Measurements from ENCODE around the gene TOGARAM1. TPM values are rescaled to one million over a fixed set of nuclear protein-coding genes. Genes with fewer than 3 reads are reported as not detected.

The TOGARAM1 gene
- total RNA-seq, 4 donors from 2014 or later = 12.0 to 21.2 (median 20.0) TPM

Small RNA genes lying within 50 kb of the gene (small RNA-seq; reads per million reads assigned to genes)
- 0 reads per million in 4 donors for gene RF00151
- gene SNORD127 = 6,347 to 20,149 (median 16,703) reads per million in 4 donors

Other genes starting within 250 kb of the TOGARAM1 start
- 10 to 100 TPM in 3 of 4 donors, 1 to 10 TPM in 1; 10.0 to 12.6 (median 11.0) TPM for gene KLHL28, start 243 bp upstream of the TOGARAM1 start, total RNA-seq
- 10 to 100 TPM; 11.3 to 35.1 (median 18.9) TPM for gene PRPF39, start 121.9 kb downstream of the TOGARAM1 start, total RNA-seq
- 10 to 100 TPM; 27.6 to 56.8 (median 35.5) TPM for gene FKBP3, start 172.3 kb downstream of the TOGARAM1 start, total RNA-seq
- gene FANCM, start 173.7 kb downstream of the TOGARAM1 start, total RNA-seq = 1 to 10 TPM; 1.8 to 7.7 (median 4.3) TPM